ENCODE results near the gene PDF. TPM values are rescaled to one million over a fixed set of nuclear protein-coding genes. Genes with fewer than 3 reads are reported as not detected.

The PDF gene
- total and polyA plus RNA-seq, 2 donors (not counting 3 experiments of a cell fraction or from before 2014, with no cell fraction given) = 13.1 to 16.7 TPM

DNA sequence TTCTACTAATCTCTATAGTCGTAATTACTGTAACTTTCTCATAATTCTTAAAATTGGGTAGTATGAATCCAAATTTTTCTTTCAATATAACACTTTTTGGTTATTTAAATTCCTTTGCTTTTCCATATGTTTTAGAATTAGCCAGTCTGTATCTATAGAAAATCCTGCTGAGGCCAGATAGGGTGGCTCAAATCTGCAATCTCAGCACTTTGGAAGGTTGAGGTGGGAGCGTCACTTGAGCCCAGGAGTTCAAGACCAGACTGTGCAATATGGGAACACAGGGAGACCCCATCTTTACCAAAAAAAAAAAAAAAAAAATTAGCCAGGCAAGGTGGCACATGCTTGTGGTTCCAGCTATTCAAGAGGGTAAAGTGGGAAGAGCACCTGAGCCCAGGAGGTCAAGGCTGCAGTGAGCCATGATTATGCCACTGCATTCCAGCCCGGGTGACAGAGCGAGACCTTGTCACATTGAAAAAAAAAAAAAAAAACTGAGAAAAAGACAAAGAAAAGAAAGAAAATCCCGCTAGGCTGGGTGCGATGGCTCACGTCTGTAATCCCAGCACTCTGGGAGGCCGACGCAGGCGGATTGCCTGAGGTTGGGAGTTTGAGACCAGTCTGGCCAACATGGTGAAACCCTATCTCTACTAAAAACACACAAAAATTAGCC, 46.1 kb upstream of the PDF start:
- no peak for DNase-seq (ENCODE audit: low read depth, low spot score)
- Histone ChIP-seq H3K27ac (ENCODE audit: insufficient read depth, low read depth, low read length) (no peak overlapping the region), H3K4me2 (ENCODE audit: insufficient read depth, low read length) (no peak overlapping the region), H3K9ac (replicated peaks; ENCODE audit: extremely low read depth, insufficient read depth, low read length) (no peak overlapping the region), H3K36me3 (ENCODE audit: control insufficient read depth in 2 of 2, extremely low read depth in 1 of 2, insufficient read depth in 2 of 2, low read length in 2 of 2) (no peaks in the 10 kb centered on the region), H4K20me1 (replicated peaks; ENCODE audit: control insufficient read depth, extremely low read depth, insufficient read depth, low read length) (peaks cover 4% of the 10 kb centered on the region), H3K9me1 (replicated peaks; ENCODE audit: control insufficient read depth, extremely low read depth, insufficient read depth, low read length) (no peaks in the 10 kb centered on the region), H3K9me3 (replicated peaks; ENCODE audit: control insufficient read depth, insufficient read depth, low read length) (no peaks in the 10 kb centered on the region), H3K4me1 (ENCODE audit: control insufficient read depth, extremely low read depth, insufficient read depth, low read length) (peaks cover 23% of the 10 kb centered on the region), H3K27me3 (ENCODE audit: control insufficient read depth in 2 of 2, insufficient read depth in 2 of 2, low read length in 2 of 2) (no peaks in the 10 kb centered on the region), H3K4me3 (replicated peaks in 1 of 3; ENCODE audit: insufficient read depth in 1 of 3, low read depth in 1 of 3, low read length in 3 of 3) (no peak overlapping the region), H3K79me2 (ENCODE audit: control insufficient read depth, insufficient read depth, low read length) (peaks cover 5% of the 10 kb centered on the region), H2AFZ (ENCODE audit: low read depth, low read length) (no peak overlapping the region)
- intact Hi-C loops (cut with micrococcal nuclease) (no loop called here), dilution Hi-C loops (cut with MboI; ENCODE audit: extremely low pct_ligation_motif_present, low sequenced_read_pairs) (no loop called here)
- no TSS peak for BruUV-seq (replicated peaks)
- TF ChIP-seq GATA2 (IDR thresholded peaks at IDR 0.05; ENCODE audit: insufficient read depth, insufficient read length, low read depth, low read length) (no peak), POLR2AphosphoS5 (IDR thresholded peaks at IDR 0.05; ENCODE audit: insufficient read depth, low read depth, low read length) (no peak), MYC (IDR thresholded peaks at IDR 0.05; ENCODE audit: low read depth, low read length) (no peak), POLR2A (IDR thresholded peaks at IDR 0.05; ENCODE audit: low read depth, low read length) (no peak), CTCF (IDR thresholded peaks at IDR 0.05; ENCODE audit: extremely low read depth in 1 of 2, insufficient read depth in 1 of 2, low read depth in 1 of 2, low read length in 2 of 2) (no peak), JUN (IDR thresholded peaks at IDR 0.05; ENCODE audit: borderline replicate concordance, insufficient read depth, insufficient read length, low read depth) (no peak), FOS (IDR thresholded peaks at IDR 0.05; ENCODE audit: borderline replicate concordance, insufficient read depth, low read length) (no peak), EZH2 (IDR thresholded peaks at IDR 0.05; ENCODE audit: borderline replicate concordance, low read depth, low read length, severe bottlenecking) (no peak)
- TF ChIP-seq, protein P1, sequence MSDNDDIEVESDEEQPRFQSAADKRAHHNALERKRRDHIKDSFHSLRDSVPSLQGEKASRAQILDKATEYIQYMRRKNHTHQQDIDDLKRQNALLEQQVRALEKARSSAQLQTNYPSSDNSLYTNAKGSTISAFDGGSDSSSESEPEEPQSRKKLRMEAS (IDR thresholded peaks at IDR 0.05; ENCODE audit: insufficient read depth, insufficient read length) = no peak
- CTCF ChIA-PET = interaction anchor here (1.2 kb wide), 1 partner anchor 19 kb away, joined by 3 read pairs; no protein-coding TSS in a partner anchor
- POLR2A ChIA-PET = no interaction called here
- FAIRE-seq = no peak
